SK-N-SH (cell line): Measurements from ENCODE around the gene TOMM70. TPM values are rescaled to one million over a fixed set of nuclear protein-coding genes. Genes with fewer than 3 reads are reported as not detected.
A peak's percentile ranks its signal among the peaks of the same experiment; 100 is the strongest.

Experiments
- CTCF ChIA-PET: fragments of 300-600, 350-600 bp; formaldehyde crosslinking; extraction: SDS; loops from one replicate; lab custom pipeline; 2021; lab: Yijun Ruan, JAX
- POLR2A ChIA-PET: fragments of 350-600 bp; sonication (Branson Sonifier 250); formaldehyde crosslinking; extraction: SDS; loops from one replicate; lab custom pipeline; 2020; ENCODE audit warnings: antibody characterized with exemption, inconsistent platforms; lab: Yijun Ruan, JAX
- DNase-seq: peaks from one replicate; pipeline ENCODE4 v3.0.0; 2012
- H2AFZ ChIP-seq: fragments of 200-600 bp; sonication (generic); 2 replicates; pipeline ENCODE4 v1.8.1; 2016; ENCODE audit warnings: antibody characterized with exemption, mild to moderate bottlenecking, low read depth
- H3F3A ChIP-seq: fragments of 200-600 bp; sonication (generic); replicated peaks from 2 replicates; pipeline ENCODE3; 2016; ENCODE audit warnings: antibody characterized with exemption, mild to moderate bottlenecking; ENCODE audit not compliant: insufficient read depth
- H3K27ac ChIP-seq, 2 experiments: fragments of 200-500 bp in 1 of 2; fragments of 200-600 bp in 1 of 2; sonication (Bioruptor generic) in 1 of 2; sonication (generic), shearing (Covaris generic) in 1 of 2; 2 replicates each; pipeline versions ENCODE4 v1.5.1 to v1.6.1; 2014 to 2016; ENCODE audit warnings: low read depth in 2 of 2, inconsistent platforms in 1 of 2, low read length in 1 of 2, mild to moderate bottlenecking in 1 of 2, mixed read lengths in 1 of 2
- H3K27me3 ChIP-seq: fragments of 200-600 bp; sonication (generic), shearing (Covaris generic); 2 replicates; pipeline ENCODE4 v1.6.1; 2016; ENCODE audit warnings: mixed run types; ENCODE audit not compliant: insufficient read depth
- H3K36me3 ChIP-seq, 2 experiments: fragments of 200-500 bp in 1 of 2; fragments of 200-600 bp in 1 of 2; sonication (Bioruptor generic) in 1 of 2; sonication (generic) in 1 of 2; replicated peaks in 1 of 2; 2 replicates each; pipeline versions ENCODE3 to v1.5.1; 2014 to 2016; ENCODE audit warnings: low read length in 1 of 2, mild to moderate bottlenecking in 1 of 2; ENCODE audit not compliant: insufficient read depth in 2 of 2, control insufficient read depth in 1 of 2
- H3K4me1 ChIP-seq, 2 experiments: fragments of 200-500 bp in 1 of 2; fragments of 200-600 bp in 1 of 2; sonication (Bioruptor generic) in 1 of 2; sonication (generic), shearing (Covaris generic) in 1 of 2; 2 replicates each; pipeline versions ENCODE4 v1.5.1 to v1.6.1; 2014 to 2016; ENCODE audit warnings: low read depth in 1 of 2, low read length in 1 of 2, mixed run types in 1 of 2; ENCODE audit not compliant: insufficient read depth in 2 of 2, control insufficient read depth in 1 of 2
- H3K4me2 ChIP-seq: fragments of 200-600 bp; sonication (generic), shearing (Covaris generic); 2 replicates; pipeline ENCODE4 v1.6.1; 2017; ENCODE audit warnings: mixed run types
- H3K4me3 ChIP-seq, 2 experiments: fragments of 200-500 bp in 1 of 2; fragments of 200-600 bp in 1 of 2; sonication (Bioruptor generic) in 1 of 2; sonication (generic), shearing (Covaris generic) in 1 of 2; 2 replicates each; pipeline versions ENCODE4 v1.5.1 to v1.8.1; 2014 to 2016; ENCODE audit warnings: low read depth in 2 of 2, inconsistent platforms in 1 of 2, low read length in 1 of 2, mild to moderate bottlenecking in 1 of 2, mixed read lengths in 1 of 2, moderate library complexity in 1 of 2
- H3K79me2 ChIP-seq: fragments of 200-600 bp; sonication (generic); 2 replicates; pipeline ENCODE4 v1.8.1; 2017; ENCODE audit warnings: mild to moderate bottlenecking; ENCODE audit not compliant: insufficient read depth
- H3K9ac ChIP-seq: fragments of 200-600 bp; sonication (generic); 2 replicates; pipeline ENCODE4 v1.6.1; 2017; ENCODE audit warnings: mixed run types
- H3K9me2 ChIP-seq: fragments of 200-600 bp; sonication (generic); 2 replicates; pipeline ENCODE4 v1.6.1; 2017; ENCODE audit warnings: mixed run types
- H3K9me3 ChIP-seq: fragments of 200-600 bp; sonication (generic); 2 replicates; pipeline ENCODE4 v1.6.1; 2017; ENCODE audit warnings: mixed run types, mild to moderate bottlenecking, moderate library complexity
- H4K20me1 ChIP-seq: fragments of 200-600 bp; sonication (generic); 2 replicates; pipeline ENCODE4 v1.6.1; 2017; ENCODE audit warnings: mild to moderate bottlenecking, mixed run types; ENCODE audit not compliant: insufficient read depth
- EP300 ChIP-seq, 2 experiments: IDR thresholded peaks; 2 replicates each; pipeline versions ENCODE4 v1.4.0 to v1.6.1; 2012; ENCODE audit warnings: borderline replicate concordance in 1 of 2, low read depth in 1 of 2, low read length in 1 of 2
- FOXM1 ChIP-seq: IDR thresholded peaks from 2 replicates; pipeline ENCODE4 v1.4.0; 2012; ENCODE audit warnings: low read depth, mild to moderate bottlenecking
- GATA2 ChIP-seq: sonication (generic); formaldehyde crosslinking; IDR thresholded peaks from 2 replicates; pipeline ENCODE4 v1.5.0; 2020; ENCODE audit warnings: mild to moderate bottlenecking, missing genetic modification reagents
- MEF2A ChIP-seq: IDR thresholded peaks from 2 replicates; pipeline ENCODE4 v1.4.0; 2012; ENCODE audit warnings: low read depth, borderline replicate concordance
- NRF1 ChIP-seq: IDR thresholded peaks from 2 replicates; pipeline ENCODE4 v1.6.1; 2012; ENCODE audit warnings: low read depth, mild to moderate bottlenecking, low read length
- PBX3 ChIP-seq: IDR thresholded peaks from 2 replicates; pipeline ENCODE4; 2012
- POLR2AphosphoS5 ChIP-seq: IDR thresholded peaks from 2 replicates; pipeline ENCODE4 v1.6.1; 2012; ENCODE audit warnings: low read depth, low read length
- RAD21 ChIP-seq: IDR thresholded peaks from 2 replicates; pipeline ENCODE4 v1.6.1; 2012; ENCODE audit warnings: mild to moderate bottlenecking, low read length
- RCOR1 ChIP-seq: fragments of 150-350 bp; IDR thresholded peaks from 2 replicates; pipeline ENCODE4 v1.6.1; 2017; ENCODE audit warnings: antibody characterized with exemption, low read length
- TEAD4 ChIP-seq: IDR thresholded peaks from 2 replicates; pipeline ENCODE4 v1.4.0; 2012; ENCODE audit warnings: mild to moderate bottlenecking, borderline replicate concordance; ENCODE audit not compliant: insufficient read depth
- YY1 ChIP-seq: IDR thresholded peaks from 2 replicates; pipeline ENCODE4 v1.4.0; 2012; ENCODE audit warnings: low read depth, mild to moderate bottlenecking
- WGBS: methylation state at CpG from one replicate; pipeline ENCODE4 v1.1.6; 2017; ENCODE audit warnings: low lambda C conversion rate; 5-methylcytosine and 5-hydroxymethylcytosine counted together
- polyA plus RNA-seq, 3 experiments: library from polyadenylated mRNA; depleted of rRNA; stranded (reverse); fragments of >200 nt; gene quantifications; 2 replicates each; pipeline ENCODE4 v1.2.3, GENCODE V29; 2012

TOMM70 gene
- polyA plus RNA-seq, 1 of the 3 experiments (the other 2 are of a cell fraction), result 17.4 TPM

- H3K27ac ChIP-seq, result peak overlapping the region; percentile 94 to 99
- no peaks in the 10 kb centered on the region for H3K9me2 ChIP-seq
- ChIA-PET POLR2A (interaction anchor here (1.2 to 2.6 kb wide), 2 partner anchors 91 to 109 kb away, joined by 3 to 6 read pairs; partner anchors contain the start of gene TMEM45A), CTCF (interaction anchor here (0.7 to 2.5 kb wide), 5 partner anchors 30 to 571 kb away, joined by 3 to 8 read pairs (median 3); no protein-coding TSS in a partner anchor)
- H3K79me2 ChIP-seq, result peaks cover 85% of the 10 kb centered on the region
- H2AFZ ChIP-seq, result peak overlapping the region; percentile 93
- H3K27me3 ChIP-seq, result no peaks in the 10 kb centered on the region
- H4K20me1 ChIP-seq, result peaks cover 20% of the 10 kb centered on the region
- peaks cover 0 to 13% of the 10 kb centered on the region in 2 experiments; a peak in 3 of 4 replicates for H3K4me1 ChIP-seq
- H3K4me3 ChIP-seq, result peak overlapping the region; percentile 87 to 97
- WGBS, result 0% methylated on average over 2 of the region's 2 CpGs
- peaks cover 3% of the 10 kb centered on the region for H3F3A ChIP-seq
- TF ChIP-seq MEF2A (peak; percentile 53; the same call in 1 of the 2 replicates), GATA2 (peak; percentile 66; the same call in 1 of the 2 replicates), RCOR1 (peak; percentile 44), FOXM1 (peak; percentile 4; the same call in 1 of the 2 replicates), RAD21 (no peak)
- TF ChIP-seq, all 33 proteins: peak for 4
- H3K9me3 ChIP-seq, result peaks cover under 1% of the 10 kb centered on the region; the same call in 1 of the 2 replicates
- DNase-seq, result peak; percentile 25
- H3K36me3 ChIP-seq, result peaks cover 0 to 10% of the 10 kb centered on the region in 2 experiments
- H3K9ac ChIP-seq, result peak overlapping the region; percentile 83
- peak overlapping the region; percentile 89 for H3K4me2 ChIP-seq
These were observed 1.4 kb upstream of the TOMM70 start for GRCh38 chr3:100402256-100402655.

- Histone ChIP-seq H3K4me1 (peaks cover 0 to 13% of the 10 kb centered on the region in 2 experiments; a peak in 3 of 4 replicates), H3K9me2 (no peaks in the 10 kb centered on the region), H3K9me3 (no peaks in the 10 kb centered on the region), H3K27me3 (no peaks in the 10 kb centered on the region), H3K4me3 (peak overlapping the region; percentile 87 to 97), H3K79me2 (peaks cover 85% of the 10 kb centered on the region), H3F3A (peaks cover 3% of the 10 kb centered on the region), H3K36me3 (peaks cover 0 to 5% of the 10 kb centered on the region in 2 experiments), H3K9ac (peak overlapping the region; percentile 83), H4K20me1 (peaks cover 26% of the 10 kb centered on the region), H3K4me2 (peak overlapping the region; percentile 89), H2AFZ (peak overlapping the region; percentile 93), H3K27ac (peak overlapping the region; percentile 94 to 99)
- ChIA-PET POLR2A (interaction anchor here (0.6 to 2.6 kb wide), 7 partner anchors 13 to 1169 kb away, joined by 3 to 6 read pairs (median 3); partner anchors contain the start of gene TMEM45A), CTCF (interaction anchor here (0.7 to 1.5 kb wide), 7 partner anchors 62 to 570 kb away, joined by 3 read pairs; partner anchors contain the start of gene TMEM45A)
- TF ChIP-seq NRF1 (no peak), YY1 (0 out of 2 replicates have a peak, but pooled peaks have one; percentile 14), PBX3 (no peak), TEAD4 (no peak), EP300 (IDR thresholded peaks at IDR 0.05; ENCODE audit: borderline replicate concordance in 1 of 2, low read depth in 1 of 2, low read length in 1 of 2) (no peak), FOXM1 (0 out of 2 replicates have a peak, but pooled peaks have one; percentile 21), POLR2AphosphoS5 (no peak)
- DNase-seq, result peak; percentile 20
- 2% methylated on average over 23 of the region's 23 CpGs for WGBS
These were observed 769 bp upstream of the TOMM70 start for GRCh38 chr3:100401674-100402041.
